GM18519 (cell line): ENCODE data around the gene ZAR1L.

Source experiments
- ATAC-seq: cut with Tn5 transposase; IDR thresholded peaks from one replicate; pipeline ENCODE4 v1.9.1; 2021; ENCODE audit warnings: mild to moderate bottlenecking, moderate library complexity; ENCODE audit not compliant: unreplicated experiment, low FRiP score

ZAR1L gene

GRCh38 chr13:32257649-32258048, 57.5 kb downstream of the ZAR1L start:
- ATAC-seq = no peak

DNA sequence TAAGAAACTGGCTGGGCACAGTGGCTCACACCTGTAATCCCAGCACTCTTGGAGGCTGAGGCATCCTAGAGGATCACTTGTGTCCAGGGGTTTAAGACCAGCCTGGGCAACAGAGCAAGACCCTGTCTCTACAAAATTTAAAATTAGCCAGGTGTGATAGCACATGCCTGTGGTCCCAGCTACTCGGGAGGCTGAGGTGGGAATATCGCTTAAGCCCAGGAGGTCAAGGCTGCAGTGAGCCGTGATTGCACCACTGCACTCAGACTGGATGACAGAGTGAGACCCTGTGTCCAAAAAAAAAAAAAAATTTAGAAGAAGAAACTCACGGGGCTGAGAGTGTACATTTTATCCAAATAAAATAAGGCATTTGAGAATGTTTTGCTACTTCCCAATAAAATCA, 58.9 kb downstream of the ZAR1L start:
- no peak for ATAC-seq

DNA sequence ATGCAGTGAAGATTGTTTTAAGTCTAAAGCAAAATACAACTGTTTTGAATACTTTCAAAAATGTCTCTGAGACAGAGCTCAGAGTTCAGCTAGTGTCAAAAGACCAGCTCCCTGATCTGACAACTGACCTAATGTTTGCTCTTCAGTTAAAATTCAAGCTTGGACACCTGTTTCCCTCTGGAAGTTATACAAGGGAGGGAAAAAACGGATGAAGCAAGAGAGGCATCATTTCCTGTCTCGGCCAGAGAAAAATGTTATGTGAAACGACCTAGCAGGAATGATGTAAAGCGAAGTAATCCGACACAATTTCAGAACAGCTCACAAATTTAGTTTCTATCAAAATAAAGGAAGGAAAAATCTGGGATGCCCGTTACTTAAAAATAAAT, 59.4 kb downstream of the ZAR1L start:
- no peak for ATAC-seq

- no peak for ATAC-seq
Measured at GRCh38 chr13:32254916-32255723, 60.0 kb downstream of the ZAR1L start.

DNA sequence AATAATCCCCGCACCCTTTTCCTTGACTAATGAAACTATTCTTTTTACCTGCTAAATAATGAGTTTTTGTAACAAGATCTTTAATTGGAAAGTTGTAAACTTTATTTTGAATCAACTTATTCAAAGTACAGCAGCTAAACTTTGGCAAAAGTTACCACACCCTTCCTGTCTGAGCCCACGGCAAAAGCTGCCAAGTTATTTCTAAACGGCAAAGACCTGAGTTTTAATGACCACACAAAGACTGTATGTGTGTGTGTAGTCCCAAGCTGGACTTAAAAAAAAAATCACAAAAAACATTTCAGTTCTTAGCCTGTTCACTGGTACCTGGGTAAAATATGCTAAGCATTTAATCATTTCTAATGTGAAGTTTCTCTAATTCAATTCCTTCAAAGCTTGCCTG, 60.7 kb downstream of the ZAR1L start:
- no peak for ATAC-seq

DNA sequence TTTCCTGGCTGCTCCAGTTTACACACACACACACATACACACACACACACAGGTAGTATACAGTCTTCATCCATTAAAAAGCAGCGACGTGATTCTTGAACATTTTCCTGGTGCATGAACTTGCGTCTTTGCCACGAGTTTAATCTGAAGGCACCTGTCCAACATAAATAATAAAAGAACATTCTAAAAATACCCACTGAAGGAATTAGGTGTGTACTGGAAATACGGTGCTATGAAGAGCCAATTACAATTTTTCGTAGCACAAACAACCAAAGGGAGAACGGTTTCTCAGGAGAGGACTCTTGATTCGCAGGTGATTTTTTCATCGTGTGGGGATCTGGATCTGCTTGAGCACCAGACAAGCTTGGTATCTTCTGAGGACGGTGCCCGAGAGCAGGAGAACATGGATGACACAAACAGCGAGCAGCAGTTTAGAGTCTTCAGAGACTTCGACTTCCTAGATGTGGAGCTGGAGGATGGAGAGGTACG, 61.2 kb downstream of the ZAR1L start:
- no peak for ATAC-seq
